ENCODE measurements around the gene AK8. TPM values are rescaled to one million over a fixed set of nuclear protein-coding genes. Genes with fewer than 3 reads are reported as not detected.
A peak's percentile ranks its signal among the peaks of the same experiment; 100 is the strongest.

The AK8 gene
- total and polyA plus RNA-seq, 2 of the 4 experiments (the other 2 are of a cell fraction) = under 0.01 to 0.09 TPM

DNA sequence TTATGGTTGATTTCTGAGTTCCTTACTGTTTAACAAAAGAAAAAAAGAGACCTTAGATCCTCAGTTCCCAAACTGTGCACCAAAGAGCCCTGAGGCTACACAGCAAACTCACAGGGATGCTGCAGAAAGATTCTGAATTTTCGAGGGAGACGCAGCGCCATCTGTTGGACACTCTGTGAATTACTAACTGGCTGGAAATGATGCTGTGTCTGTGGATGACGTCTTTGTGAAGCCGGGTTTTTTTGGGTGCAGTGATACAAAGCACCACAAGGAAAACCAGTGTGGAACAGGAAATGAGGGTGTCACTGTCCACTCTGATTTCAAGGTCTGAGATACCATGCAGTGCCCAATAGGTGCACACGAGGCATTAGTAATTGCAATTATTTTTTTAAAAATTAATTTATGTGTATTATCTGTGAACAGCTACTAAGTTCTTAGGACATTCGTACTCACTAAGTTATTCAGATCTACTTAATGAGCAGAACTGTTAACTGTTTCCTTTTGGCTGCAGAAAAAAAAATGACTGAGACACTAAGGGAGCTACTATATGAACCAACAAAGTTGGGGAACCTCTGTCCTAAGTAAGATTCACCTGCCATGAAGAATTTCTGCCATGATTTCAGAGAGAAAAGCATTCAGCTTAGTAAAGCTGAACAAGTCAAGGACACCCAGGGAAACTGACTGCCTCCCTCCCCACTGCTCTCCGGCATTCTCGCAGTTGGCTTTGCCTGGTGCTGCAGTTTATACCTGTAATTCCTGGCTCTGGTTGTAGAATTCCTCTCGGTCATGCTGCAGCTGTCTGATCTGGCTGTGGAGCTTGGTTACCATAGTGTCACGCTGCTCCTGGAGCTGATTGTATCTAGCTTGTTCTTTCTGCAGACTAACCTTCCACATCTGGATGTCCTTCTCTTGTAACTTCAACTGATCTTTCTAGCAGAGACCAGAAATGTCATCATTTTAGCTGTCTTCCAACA, 24.1 kb upstream of the AK8 start:
- H3K9me3 ChIP-seq (ENCODE audit: control insufficient read depth, insufficient read depth, low read length) = no peaks in the 10 kb centered on the region
- H3K36me3 ChIP-seq (ENCODE audit: control insufficient read depth, insufficient read depth, low read length) = peaks cover 59% of the 10 kb centered on the region
- no peak overlapping the region for H3K4me3 ChIP-seq (ENCODE audit: insufficient read depth, low read depth, low read length)
- no peak overlapping the region for H3K23ac ChIP-seq (ENCODE audit: low read depth, low read length)
- H2AFZ ChIP-seq (replicated peaks; ENCODE audit: low read length, poor library complexity) = no peak overlapping the region
- H4K5ac ChIP-seq (ENCODE audit: low read depth, low read length) = no peak overlapping the region
- no peak overlapping the region for H2BK5ac ChIP-seq (ENCODE audit: low read depth, low read length, poor library complexity, severe bottlenecking)
- H3K4ac ChIP-seq (ENCODE audit: low read depth, low read length) = no peak overlapping the region
- no peak overlapping the region for H2BK15ac ChIP-seq (ENCODE audit: low read depth, low read length)
- dilution Hi-C loops (cut with HindIII; ENCODE audit: low sequenced_read_pairs, unreplicated experiment) = no loop called here
- DNase-seq (peak; percentile 83), ATAC-seq (ENCODE audit: low read depth) (peak; percentile 99)
- POLR2A ChIA-PET (ENCODE audit: unreplicated experiment) = no interaction called here
- H3K4me1 ChIP-seq (ENCODE audit: control insufficient read depth, insufficient read depth, low read length) = no peaks in the 10 kb centered on the region
- no peaks in the 10 kb centered on the region for H3K27me3 ChIP-seq (ENCODE audit: control insufficient read depth, insufficient read depth, low read length)
- peaks cover 6% of the 10 kb centered on the region; the same call in 1 of the 2 replicates for H4K20me1 ChIP-seq (ENCODE audit: insufficient read depth, low read length)
- no peak overlapping the region for H2AK9ac ChIP-seq (replicated peaks; ENCODE audit: low read depth, low read length, poor library complexity)
- no peak overlapping the region for H4K8ac ChIP-seq (ENCODE audit: low read depth in 2 of 2, low read length in 2 of 2)
- H3K9ac ChIP-seq (ENCODE audit: low read depth, low read length) = no peak overlapping the region
- H2AK5ac ChIP-seq (ENCODE audit: low read depth, low read length) = no peak overlapping the region
- no peaks in the 10 kb centered on the region for H3K9me1 ChIP-seq (ENCODE audit: insufficient read depth, low read length)
- no peak overlapping the region for H3K4me2 ChIP-seq (ENCODE audit: low read depth, low read length)
- no TSS peak for BruUV-seq (replicated peaks)
- intact Hi-C loops (cut with micrococcal nuclease) = loop anchor here (5.0 to 10.0 kb wide), 5 partner anchors 70 to 487 kb away; partner anchors contain the start of genes CFAP77 and DDX31
- no peak overlapping the region for H3K14ac ChIP-seq (replicated peaks; ENCODE audit: low read depth, low read length)
- H4K91ac ChIP-seq (ENCODE audit: insufficient read depth, low read depth, low read length) = no peak overlapping the region
- WGBS, 2 experiments (ENCODE audit: extremely low coverage in 2 of 2, insufficient read length in 1 of 2) = 100% methylated on average over 1 of the region's 11 CpGs; no CpG with 5 or more reads in 1 of the 2 experiments
- H3K56ac ChIP-seq (ENCODE audit: extremely low read depth, insufficient read depth, low read length) = no peak overlapping the region
- in situ Hi-C loops (cut with MboI; ENCODE audit: low sequenced_read_pairs) = no loop called here
- no peak overlapping the region for H2BK20ac ChIP-seq (ENCODE audit: low read depth, low read length)
- CTCF ChIA-PET = interaction anchor here (0.6 to 1.6 kb wide), 9 partner anchors 8 to 61 kb away, joined by 3 to 9 read pairs (median 3); no protein-coding TSS in a partner anchor
- H3K18ac ChIP-seq (ENCODE audit: low read depth, low read length) = no peak overlapping the region
- H3K27ac ChIP-seq (ENCODE audit: insufficient read depth, low read length) = no peak overlapping the region
- H3K79me1 ChIP-seq (ENCODE audit: low read depth in 1 of 2, low read length in 2 of 2) = no peaks in the 10 kb centered on the region
- no peak overlapping the region for H2BK120ac ChIP-seq (ENCODE audit: low read depth, low read length)
- TF ChIP-seq CEBPB (IDR thresholded peaks at IDR 0.05; ENCODE audit: low read depth, low read length) (no peak), RFX5 (IDR thresholded peaks at IDR 0.05; ENCODE audit: low read depth, low read length) (no peak), RAD21 (IDR thresholded peaks at IDR 0.05; ENCODE audit: low read length) (peak; percentile 63), SMC3 (IDR thresholded peaks at IDR 0.05; ENCODE audit: low read depth, low read length) (peak; percentile 60), MAFK (IDR thresholded peaks at IDR 0.05; ENCODE audit: low read depth, low read length) (no peak)
- TF ChIP-seq, protein P1, sequence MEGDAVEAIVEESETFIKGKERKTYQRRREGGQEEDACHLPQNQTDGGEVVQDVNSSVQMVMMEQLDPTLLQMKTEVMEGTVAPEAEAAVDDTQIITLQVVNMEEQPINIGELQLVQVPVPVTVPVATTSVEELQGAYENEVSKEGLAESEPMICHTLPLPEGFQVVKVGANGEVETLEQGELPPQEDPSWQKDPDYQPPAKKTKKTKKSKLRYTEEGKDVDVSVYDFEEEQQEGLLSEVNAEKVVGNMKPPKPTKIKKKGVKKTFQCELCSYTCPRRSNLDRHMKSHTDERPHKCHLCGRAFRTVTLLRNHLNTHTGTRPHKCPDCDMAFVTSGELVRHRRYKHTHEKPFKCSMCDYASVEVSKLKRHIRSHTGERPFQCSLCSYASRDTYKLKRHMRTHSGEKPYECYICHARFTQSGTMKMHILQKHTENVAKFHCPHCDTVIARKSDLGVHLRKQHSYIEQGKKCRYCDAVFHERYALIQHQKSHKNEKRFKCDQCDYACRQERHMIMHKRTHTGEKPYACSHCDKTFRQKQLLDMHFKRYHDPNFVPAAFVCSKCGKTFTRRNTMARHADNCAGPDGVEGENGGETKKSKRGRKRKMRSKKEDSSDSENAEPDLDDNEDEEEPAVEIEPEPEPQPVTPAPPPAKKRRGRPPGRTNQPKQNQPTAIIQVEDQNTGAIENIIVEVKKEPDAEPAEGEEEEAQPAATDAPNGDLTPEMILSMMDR (conservative IDR thresholded peaks at IDR 0.05; ENCODE audit: low read depth, low read length) = peak; percentile 88
- TF ChIP-seq, protein P2, sequence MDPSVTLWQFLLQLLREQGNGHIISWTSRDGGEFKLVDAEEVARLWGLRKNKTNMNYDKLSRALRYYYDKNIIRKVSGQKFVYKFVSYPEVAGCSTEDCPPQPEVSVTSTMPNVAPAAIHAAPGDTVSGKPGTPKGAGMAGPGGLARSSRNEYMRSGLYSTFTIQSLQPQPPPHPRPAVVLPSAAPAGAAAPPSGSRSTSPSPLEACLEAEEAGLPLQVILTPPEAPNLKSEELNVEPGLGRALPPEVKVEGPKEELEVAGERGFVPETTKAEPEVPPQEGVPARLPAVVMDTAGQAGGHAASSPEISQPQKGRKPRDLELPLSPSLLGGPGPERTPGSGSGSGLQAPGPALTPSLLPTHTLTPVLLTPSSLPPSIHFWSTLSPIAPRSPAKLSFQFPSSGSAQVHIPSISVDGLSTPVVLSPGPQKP (IDR thresholded peaks at IDR 0.05; ENCODE audit: borderline replicate concordance, low read depth, low read length) = no peak

Measured in IMR-90 (cell line).